ENCODE measurements around the gene EFTUD2.

Gene EFTUD2

GRCh38 chr17:44925731-44926697, 26.8 kb upstream of the EFTUD2 start:
- DNase-seq = no peak

DNA sequence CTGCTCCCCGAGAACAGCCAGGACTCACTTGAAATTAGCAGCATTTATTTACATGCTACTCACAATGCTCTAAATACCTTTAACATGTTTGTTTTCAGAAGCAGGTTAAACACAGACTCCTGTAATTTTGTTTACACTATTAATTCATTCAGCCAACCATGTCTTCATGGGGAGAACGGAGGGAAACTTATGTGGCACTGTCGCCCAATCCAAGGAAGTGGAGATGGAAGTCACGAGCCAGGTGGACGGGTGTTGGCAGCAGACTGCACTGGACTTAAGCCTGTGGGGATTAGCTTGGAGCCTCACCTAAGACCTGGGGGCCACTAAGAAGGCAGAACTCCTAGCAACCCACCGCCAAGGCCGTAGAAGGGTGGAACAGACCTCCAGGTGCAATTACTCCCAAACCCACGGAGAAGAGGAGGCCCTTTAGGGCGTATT, 24.9 kb upstream of the EFTUD2 start:
- DNase-seq = no peak

DNA sequence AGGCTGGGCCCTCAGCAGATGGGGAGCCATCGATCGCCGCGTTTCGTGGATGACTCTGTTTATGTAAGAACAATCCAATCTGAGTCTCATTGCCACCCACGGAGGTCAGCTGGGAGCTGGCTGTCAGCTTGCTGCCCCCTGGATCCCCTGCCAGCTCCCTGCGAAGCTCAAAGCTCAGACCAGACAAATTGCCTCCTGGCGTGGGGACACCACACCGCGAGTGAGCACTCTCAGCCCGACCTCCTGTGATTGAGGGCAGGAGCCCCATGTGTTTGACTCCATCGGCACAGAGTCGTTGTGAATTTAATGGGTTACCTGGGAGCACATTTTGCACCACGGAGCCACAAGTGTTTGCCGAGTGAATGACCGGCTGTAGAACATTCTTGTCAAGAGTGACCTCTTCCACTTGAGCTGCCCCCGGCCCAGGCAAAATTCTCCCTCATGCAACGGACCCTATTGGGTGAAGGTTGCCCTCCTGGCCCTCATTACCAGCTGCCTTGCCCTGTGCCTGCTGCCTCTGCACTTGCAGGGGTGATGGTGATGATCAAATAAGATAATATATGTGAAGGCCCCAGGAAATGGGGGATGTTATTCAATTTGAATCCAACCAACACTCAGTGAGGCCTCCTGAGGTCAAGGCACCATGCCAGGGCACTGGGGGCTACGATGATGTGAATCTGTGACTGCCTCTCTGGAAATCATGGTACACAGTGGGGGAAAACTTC, 23.7 kb upstream of the EFTUD2 start:
- DNase-seq = no peak

DNA sequence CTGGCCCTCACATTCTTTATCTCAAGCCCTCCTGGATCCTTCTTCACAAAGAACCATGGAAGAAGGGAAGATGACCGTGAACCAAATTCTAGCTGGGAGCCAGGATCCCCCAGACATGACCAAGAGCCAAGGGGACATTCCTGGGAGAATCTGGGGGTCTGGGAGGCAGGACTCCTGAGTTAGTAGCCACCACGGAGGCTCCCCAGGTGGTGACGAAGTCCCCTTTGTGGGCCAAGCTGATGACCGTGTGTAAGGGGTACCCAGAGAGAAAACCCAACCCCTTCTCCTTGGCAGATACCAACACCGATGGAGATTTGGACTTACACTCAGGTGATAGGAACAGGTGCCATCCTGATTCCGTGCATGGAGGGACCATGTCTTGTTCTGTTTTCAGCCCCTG, 22.9 kb upstream of the EFTUD2 start:
- no peak for DNase-seq

- no peak for DNase-seq
These were observed 22.1 kb upstream of the EFTUD2 start for GRCh38 chr17:44921122-44921882.

DNA sequence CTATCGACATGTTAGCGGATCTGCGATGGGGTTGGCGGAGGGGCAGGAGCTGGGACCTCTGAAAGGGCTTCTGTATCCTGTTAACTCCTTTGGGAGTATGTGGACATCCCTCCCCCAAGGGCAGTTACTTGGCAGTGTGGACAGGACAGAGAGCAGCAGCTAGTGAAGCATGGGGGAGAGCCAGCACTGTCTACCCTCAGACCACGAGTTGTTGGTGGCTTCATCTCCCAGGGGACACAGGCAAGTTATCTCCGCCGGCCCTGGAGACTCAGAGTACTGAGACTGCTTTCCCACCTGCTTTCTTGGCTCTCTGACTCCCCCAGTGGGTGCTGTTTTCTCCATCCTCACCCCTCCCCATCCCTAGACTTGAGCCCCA, 21.3 kb upstream of the EFTUD2 start:
- no peak for DNase-seq

DNA sequence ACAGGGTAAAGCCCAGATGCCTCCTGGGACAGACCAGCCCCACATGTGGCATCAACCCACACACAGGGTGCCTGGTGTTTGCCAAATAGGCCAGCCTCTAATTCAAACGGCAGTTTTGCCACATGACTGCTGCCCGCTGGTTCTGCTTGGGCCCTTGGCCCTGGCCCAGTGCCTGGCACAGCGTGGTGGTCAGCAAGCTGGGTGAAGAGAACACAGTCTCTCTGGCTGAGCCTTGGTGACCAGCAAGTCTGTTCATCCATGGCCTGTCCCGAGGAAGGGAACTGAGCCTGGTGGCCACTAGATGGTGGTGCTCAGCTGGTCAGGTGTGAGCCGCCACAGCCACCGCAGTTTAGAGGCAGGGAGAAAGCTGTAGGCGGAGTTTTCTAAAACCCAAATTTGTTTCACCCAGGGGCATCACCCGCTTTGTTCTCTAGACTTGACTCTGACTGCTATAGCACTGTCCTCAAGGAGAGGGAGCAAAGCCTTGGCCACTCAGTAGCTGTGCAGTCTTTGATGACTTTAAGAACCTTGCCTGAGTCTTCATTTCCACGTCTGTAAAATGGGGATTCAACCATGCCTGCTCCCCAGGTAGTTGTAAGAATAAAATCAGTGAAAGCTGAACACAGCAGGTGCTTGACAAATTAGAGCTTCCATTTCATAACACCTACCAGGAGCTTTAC, 20.8 kb upstream of the EFTUD2 start:
- DNase-seq = peak; percentile 85

DNA sequence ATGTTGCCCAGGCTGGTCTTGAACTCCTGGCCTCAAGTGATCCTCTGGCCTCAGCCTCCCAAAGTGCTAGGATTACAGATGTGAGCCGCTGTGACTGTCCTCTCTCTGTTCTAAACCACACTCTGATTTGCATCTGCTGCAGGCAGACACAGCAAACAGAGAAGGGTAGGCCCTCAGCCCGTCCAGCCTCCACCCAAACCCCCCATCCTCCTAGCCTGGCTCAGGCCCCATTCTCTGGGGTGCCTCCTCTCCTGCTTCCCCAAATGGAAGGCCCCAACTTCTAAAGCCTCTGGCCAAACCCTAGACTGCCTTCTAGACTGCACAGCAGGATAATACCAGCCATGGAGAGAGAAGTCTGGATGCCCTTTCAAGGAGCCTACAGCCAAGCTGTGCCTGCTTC, 20.2 kb upstream of the EFTUD2 start:
- no peak for DNase-seq

- DNase-seq = no peak
These were observed 18.8 kb upstream of the EFTUD2 start for GRCh38 chr17:44918006-44918405.

DNA sequence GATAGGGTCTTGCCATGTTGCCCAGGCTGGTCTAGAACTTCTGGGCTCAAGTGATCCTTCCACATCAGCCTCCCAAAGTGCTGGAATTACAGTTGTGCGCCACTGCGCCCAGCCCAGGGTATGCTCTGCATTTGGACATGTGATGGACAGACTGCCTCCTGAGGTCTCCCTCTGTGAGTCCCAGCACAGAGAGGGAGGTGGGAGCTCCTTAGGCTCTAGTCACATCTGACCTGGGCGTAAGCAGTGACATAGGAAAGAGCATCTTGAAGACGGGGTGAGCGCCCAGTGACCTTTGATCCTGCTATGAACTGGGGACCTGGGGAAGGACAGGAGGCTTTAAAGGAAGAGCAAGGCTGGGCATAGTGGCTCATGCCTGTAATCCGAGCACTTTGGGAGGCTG, 18.2 kb upstream of the EFTUD2 start:
- DNase-seq = no peak

DNA sequence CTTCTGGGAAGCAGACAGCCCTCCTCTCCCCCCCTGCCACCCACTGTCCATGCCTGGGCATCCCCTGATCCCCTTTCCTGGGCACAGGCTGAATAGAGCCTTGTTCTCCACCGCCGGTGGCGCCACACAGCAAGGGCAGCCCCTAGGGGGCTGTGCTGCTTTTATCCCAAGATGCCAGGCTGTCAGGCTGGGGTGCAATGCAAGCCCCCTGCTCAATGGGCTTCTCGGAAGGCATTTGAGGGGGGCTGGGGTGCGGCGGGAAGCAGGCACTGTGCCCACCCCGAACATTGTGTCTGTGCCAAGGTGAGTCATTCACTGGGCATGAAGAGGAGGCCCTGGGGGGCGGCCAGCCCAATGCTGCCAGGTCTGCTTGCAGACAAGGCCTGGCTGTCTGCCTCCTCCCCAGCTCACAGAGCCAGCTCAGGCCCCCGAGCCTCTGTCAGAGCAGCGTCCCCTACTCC, 17.6 kb upstream of the EFTUD2 start:
- DNase-seq = no peak

DNA sequence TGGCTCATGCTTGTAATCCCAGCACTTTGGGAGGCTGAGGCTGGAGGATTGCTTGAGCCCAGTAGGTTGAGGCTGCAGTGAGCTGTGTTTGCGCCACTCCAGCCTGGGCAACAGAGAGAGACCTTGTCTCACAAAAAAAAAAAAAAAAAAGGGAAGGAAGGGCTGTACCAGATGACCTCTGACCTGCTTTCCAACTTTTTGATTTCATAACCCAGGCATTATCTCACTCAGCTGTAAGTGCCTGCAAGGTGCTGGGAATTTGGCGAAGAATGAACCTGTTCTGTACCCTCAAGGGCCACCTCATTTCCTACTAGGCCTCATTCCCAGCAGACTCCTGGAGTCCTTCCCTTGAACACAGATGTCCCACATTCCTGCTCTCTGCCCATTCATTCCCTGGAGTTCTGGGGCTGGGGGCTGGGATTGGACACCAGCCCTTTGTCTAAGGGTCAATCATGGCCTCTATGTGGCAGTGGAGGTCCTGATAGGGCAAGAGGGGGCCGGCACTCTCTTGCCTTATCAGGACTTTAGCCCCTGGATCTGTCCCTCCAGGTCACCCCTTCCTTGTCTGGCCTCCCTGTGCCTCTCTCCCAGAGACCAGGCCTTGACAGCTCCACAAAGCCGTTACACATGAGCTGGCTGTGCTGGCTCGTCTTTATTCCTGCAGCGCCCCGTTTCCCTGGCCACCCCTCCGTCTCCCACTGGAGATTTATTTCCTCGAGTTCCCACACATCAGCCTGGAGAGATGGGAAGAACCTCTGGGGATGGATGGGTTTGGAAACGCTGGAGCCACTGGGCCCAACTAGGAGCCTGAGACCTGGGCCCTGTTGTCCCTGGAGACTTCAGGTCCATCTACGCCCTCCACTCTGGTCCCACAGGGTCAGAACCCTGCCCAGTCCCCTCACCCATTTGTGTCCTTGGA, 16.9 kb upstream of the EFTUD2 start:
- no peak for DNase-seq

GRCh38 chr17:44915321-44915726, 16.1 kb upstream of the EFTUD2 start, which contains the start of gene GFAP:
Gene GFAP (minus strand): TSS chr17:44915500. CDS start chr17:44915486, 14 bp downstream.
- DNase-seq = no peak

DNA sequence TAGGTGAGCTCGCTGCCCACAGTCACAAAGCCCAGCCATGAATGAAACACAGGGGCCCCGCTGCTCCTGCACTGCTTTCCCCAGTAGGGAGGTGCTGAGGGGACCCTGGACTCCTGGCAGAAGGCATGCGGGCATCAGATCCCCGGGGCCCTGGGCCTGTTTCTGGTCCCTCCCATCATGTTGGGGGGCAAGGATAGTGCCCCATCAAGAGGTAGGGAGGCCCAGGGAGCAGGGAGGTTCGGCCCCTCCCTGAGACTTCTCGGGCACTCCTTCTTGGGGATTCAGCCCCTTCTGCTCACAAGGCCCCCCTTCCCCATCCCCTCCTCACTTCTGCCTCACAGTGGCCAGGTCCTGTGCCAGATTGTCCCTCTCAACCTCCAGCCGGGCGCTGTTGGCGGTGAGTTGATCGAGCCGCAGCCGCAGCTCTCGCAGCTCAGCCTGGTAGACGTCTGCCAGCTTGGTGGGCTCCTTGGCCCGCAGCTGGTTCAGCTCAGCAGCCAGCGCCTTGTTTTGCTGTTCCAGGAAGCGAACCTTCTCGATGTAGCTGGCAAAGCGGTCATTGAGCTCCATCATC, 15.5 kb upstream of the EFTUD2 start:
- DNase-seq = no peak

GRCh38 chr17:44914148-44914547, 14.9 kb upstream of the EFTUD2 start:
- no peak for DNase-seq

DNA sequence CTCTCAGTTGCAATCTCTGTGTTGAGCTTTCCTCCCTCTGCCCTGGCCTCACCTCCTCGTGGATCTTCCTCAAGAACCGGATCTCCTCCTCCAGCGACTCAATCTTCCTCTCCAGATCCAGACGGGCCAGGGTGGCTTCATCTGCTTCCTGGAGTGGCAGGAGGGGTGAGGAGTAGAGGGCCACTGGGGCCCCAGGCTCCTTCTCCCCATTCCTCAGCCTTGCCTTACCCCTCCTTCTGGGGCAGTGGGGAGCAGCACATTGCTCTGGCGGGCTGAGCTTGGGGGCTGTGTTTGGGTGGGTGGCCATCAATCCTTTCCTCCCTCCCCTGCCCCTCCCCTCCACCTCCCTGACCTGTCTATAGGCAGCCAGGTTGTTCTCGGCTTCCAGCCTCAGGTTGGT, 14.4 kb upstream of the EFTUD2 start:
- DNase-seq = no peak

DNA sequence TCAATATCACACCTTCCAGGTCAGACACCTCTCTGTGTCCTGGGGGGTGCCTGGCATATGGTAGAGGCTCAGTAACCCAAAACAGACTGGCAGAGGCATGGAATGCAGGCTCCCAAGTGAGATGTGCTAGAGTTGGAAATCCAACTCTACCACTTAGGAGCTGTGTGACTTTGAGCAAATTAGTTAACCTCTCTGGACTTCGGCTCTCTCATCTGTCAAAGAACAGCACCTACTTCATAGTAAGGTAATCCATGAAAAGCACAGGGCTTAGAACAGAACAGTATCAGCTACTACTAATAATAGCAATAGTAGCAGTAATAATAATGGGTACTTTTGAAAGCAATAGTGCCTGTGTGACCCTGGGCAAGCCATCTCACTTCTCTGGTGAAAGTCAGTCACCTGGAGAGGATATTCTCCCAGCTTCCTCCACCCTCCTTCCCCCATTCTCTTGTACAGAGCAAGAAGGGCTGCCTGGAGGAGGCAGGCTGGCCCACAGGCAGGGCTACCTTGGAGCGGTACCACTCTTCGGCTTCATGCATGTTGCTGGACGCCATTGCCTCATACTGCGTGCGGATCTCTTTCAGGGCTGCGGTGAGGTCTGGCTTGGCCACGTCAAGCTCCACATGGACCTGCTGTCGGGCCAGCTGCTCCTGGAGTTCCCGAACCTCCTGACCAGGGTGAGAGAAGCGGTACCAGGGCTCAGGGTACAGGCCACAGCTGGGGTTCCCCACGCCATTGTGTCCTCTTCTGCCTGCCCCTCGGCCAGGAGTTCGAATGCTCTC, 13.7 kb upstream of the EFTUD2 start:
- no peak for DNase-seq

- peak; percentile 72 for DNase-seq
These were observed 12.1 kb upstream of the EFTUD2 start for GRCh38 chr17:44911133-44912001.

Measured in RPMI8226 (cell line).